ENCODE data around the gene SOCS1. TPM values are rescaled to one million over a fixed set of nuclear protein-coding genes. Genes with fewer than 3 reads are reported as not detected.
A peak's percentile ranks its signal among the peaks of the same experiment; 100 is the strongest.

Gene SOCS1
- total and polyA plus RNA-seq, 2 of the 4 experiments (the other 2 are of a cell fraction): 2.0 to 22.0 TPM

- CTCF ChIA-PET: interaction anchor here (0.6 to 1.6 kb wide), 2 partner anchors 19 to 58 kb away, joined by 3 read pairs; no protein-coding TSS in a partner anchor
Measured at GRCh38 chr16:11291091-11291703, 35.2 kb upstream of the SOCS1 start.

More at GRCh38 chr16:11291091-11291703, 35.2 kb upstream of the SOCS1 start:
- no peaks in the 10 kb centered on the region; the same call in 1 of the 2 replicates for H3K4me1 ChIP-seq (ENCODE audit: control insufficient read depth, insufficient read depth, low read length)
- no peaks in the 10 kb centered on the region for H4K20me1 ChIP-seq (ENCODE audit: insufficient read depth, low read length)
- H3K14ac ChIP-seq (replicated peaks; ENCODE audit: low read depth, low read length): no peak overlapping the region
- no peak overlapping the region for H2BK5ac ChIP-seq (ENCODE audit: low read depth, low read length, poor library complexity, severe bottlenecking)
- dilution Hi-C loops (cut with HindIII; ENCODE audit: low sequenced_read_pairs, unreplicated experiment): no loop called here
- POLR2A ChIA-PET (ENCODE audit: unreplicated experiment): no interaction called here
- H3K9me3 ChIP-seq (ENCODE audit: control insufficient read depth, insufficient read depth, low read length): no peaks in the 10 kb centered on the region
- no peaks in the 10 kb centered on the region for H3K9me1 ChIP-seq (ENCODE audit: insufficient read depth, low read length)
- BruUV-seq (replicated peaks): no TSS peak
- H2BK120ac ChIP-seq (ENCODE audit: low read depth, low read length): no peak overlapping the region
- no peak overlapping the region for H3K27ac ChIP-seq (ENCODE audit: insufficient read depth, low read length)
- H2AK9ac ChIP-seq (replicated peaks; ENCODE audit: low read depth, low read length, poor library complexity): no peak overlapping the region
- H4K8ac ChIP-seq (ENCODE audit: low read depth in 2 of 2, low read length in 2 of 2): no peak overlapping the region
- intact Hi-C loops (cut with micrococcal nuclease): no loop called here
- no peak overlapping the region for H3K4me3 ChIP-seq (ENCODE audit: insufficient read depth, low read depth, low read length)
- H2AFZ ChIP-seq (replicated peaks; ENCODE audit: low read length, poor library complexity): no peak overlapping the region
- no peak overlapping the region for H4K5ac ChIP-seq (ENCODE audit: low read depth, low read length)
- no peak for DNase-seq
- no peak overlapping the region for H3K18ac ChIP-seq (ENCODE audit: low read depth, low read length)
- no peak overlapping the region for H3K56ac ChIP-seq (ENCODE audit: extremely low read depth, insufficient read depth, low read length)
- H3K9ac ChIP-seq (ENCODE audit: low read depth, low read length): no peak overlapping the region
- H2AK5ac ChIP-seq (ENCODE audit: low read depth, low read length): no peak overlapping the region
- no CpG with 5 or more reads among the region's 10 CpGs for WGBS, 2 experiments (ENCODE audit: extremely low coverage in 2 of 2, insufficient read length in 1 of 2)
- H3K36me3 ChIP-seq (ENCODE audit: control insufficient read depth, insufficient read depth, low read length): no peaks in the 10 kb centered on the region
- H3K27me3 ChIP-seq (ENCODE audit: control insufficient read depth, insufficient read depth, low read length): peaks cover 4% of the 10 kb centered on the region
- in situ Hi-C loops (cut with MboI; ENCODE audit: low sequenced_read_pairs): no loop called here
- TF ChIP-seq CHD1 (IDR thresholded peaks at IDR 0.05; ENCODE audit: low read depth, low read length) (no peak), NFE2L2 (IDR thresholded peaks at IDR 0.05; ENCODE audit: low read depth, low read length) (no peak), MAFK (IDR thresholded peaks at IDR 0.05; ENCODE audit: low read depth, low read length) (no peak), RFX5 (IDR thresholded peaks at IDR 0.05; ENCODE audit: low read depth, low read length) (no peak), POLR2A (IDR thresholded peaks at IDR 0.05; ENCODE audit: low read depth, low read length) (no peak), SMC3 (IDR thresholded peaks at IDR 0.05; ENCODE audit: low read depth, low read length) (no peak), RCOR1 (IDR thresholded peaks at IDR 0.05; ENCODE audit: insufficient replicate concordance, low read length) (no peak), FOS (IDR thresholded peaks at IDR 0.05; ENCODE audit: low read depth, low read length) (no peak), RAD21 (IDR thresholded peaks at IDR 0.05; ENCODE audit: low read length) (no peak)
- TF ChIP-seq, protein P1, sequence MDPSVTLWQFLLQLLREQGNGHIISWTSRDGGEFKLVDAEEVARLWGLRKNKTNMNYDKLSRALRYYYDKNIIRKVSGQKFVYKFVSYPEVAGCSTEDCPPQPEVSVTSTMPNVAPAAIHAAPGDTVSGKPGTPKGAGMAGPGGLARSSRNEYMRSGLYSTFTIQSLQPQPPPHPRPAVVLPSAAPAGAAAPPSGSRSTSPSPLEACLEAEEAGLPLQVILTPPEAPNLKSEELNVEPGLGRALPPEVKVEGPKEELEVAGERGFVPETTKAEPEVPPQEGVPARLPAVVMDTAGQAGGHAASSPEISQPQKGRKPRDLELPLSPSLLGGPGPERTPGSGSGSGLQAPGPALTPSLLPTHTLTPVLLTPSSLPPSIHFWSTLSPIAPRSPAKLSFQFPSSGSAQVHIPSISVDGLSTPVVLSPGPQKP (IDR thresholded peaks at IDR 0.05; ENCODE audit: borderline replicate concordance, low read depth, low read length): no peak
- no peak overlapping the region for H3K4me2 ChIP-seq (ENCODE audit: low read depth, low read length)
- no peak overlapping the region for H3K4ac ChIP-seq (ENCODE audit: low read depth, low read length)
- no peak overlapping the region for H4K91ac ChIP-seq (ENCODE audit: insufficient read depth, low read depth, low read length)
- H2BK15ac ChIP-seq (ENCODE audit: low read depth, low read length): no peak overlapping the region
- H3K79me1 ChIP-seq (ENCODE audit: low read depth in 1 of 2, low read length in 2 of 2): no peaks in the 10 kb centered on the region
- ATAC-seq (ENCODE audit: low read depth): peak; percentile 27; the same call in 1 of the 2 replicates
- H2BK20ac ChIP-seq (ENCODE audit: low read depth, low read length): no peak overlapping the region
- H3K23ac ChIP-seq (ENCODE audit: low read depth, low read length): no peak overlapping the region

Measured in IMR-90 (cell line).